C4-2B (cell line): ENCODE results near the gene SPNS2.

Source experiments
- CTCF ChIP-seq: fragments of 450-650 bp; conservative IDR thresholded peaks from 2 replicates; pipeline ENCODE4 v1.5.1; 2017; ENCODE audit warnings: mild to moderate bottlenecking
- ZFX ChIP-seq: fragments of 450-650 bp; IDR thresholded peaks from 2 replicates; pipeline ENCODE4 v1.6.1; 2017

- TF ChIP-seq CTCF (no peak), ZFX (no peak)
These were observed 88.5 kb downstream of the SPNS2 start for GRCh38 chr17:4587195-4587594.
